T-helper 22 cell (primary cell): Measurements from ENCODE around the gene PC.

Source experiments
- DNase-seq: peaks from one replicate; pipeline ENCODE4 v3.0.0-alpha.2; 2020; ENCODE audit warnings: low read depth

The PC gene

DNA sequence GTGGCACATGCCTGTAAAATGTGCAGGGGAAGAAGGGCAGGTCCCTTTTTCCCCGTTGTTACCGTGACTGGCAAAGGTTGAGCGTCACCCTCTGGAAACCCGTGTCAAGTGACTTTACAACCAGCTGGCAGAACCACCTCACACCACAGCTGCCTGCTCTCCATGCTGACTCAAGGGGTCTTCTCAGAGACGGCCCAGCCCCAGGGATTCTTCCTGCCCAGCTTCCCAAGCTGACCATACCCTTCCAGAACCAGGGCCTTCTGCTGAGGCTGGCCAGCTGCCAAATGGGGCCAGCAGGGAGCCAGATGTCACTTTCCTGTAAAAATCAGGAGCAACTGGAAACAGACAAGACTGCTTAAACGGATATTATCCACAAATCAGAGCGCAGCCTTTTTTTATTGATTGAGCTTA, 6.3 kb downstream of the PC start:
- DNase-seq: no peak

DNA sequence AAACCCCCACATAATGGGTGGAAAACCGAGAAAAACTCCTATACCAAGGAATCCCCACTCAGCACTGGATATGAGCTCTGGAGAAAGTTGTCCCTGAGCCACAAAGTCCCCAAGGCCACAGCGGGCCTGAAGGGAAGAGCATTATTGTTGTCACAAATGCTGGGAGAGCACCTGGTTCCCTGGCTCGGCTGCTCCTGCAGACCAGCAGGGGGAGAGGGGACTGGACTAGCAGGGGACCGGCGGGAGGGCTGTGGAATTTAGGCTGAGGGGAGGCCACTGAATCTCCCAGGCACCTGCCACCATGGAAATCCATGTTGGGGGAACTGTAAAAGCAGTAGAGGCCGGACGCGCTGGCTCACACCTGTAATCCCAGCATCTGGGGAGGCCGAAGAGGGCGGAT, 7.0 kb downstream of the PC start:
- no peak for DNase-seq

DNA sequence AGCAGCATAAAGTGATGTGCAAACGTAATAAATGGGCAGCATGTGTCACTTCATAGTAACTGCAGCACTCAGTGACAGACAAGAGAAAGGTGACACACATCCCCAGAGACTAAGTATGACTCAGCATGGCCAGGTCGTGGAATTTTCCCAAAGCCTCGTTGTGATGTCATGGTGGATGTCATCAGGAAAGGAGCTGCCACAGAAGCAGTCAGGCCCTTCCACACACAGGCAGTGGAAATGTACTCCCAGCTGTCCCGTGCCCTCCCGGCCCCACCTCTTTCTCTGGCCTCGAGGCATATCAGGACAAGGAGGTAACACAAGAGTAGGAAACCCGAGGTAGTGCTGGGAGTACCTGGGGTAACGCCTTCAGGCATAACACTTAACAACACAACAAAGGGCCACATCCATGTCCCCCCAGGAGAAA, 8.1 kb downstream of the PC start:
- no peak for DNase-seq

DNA sequence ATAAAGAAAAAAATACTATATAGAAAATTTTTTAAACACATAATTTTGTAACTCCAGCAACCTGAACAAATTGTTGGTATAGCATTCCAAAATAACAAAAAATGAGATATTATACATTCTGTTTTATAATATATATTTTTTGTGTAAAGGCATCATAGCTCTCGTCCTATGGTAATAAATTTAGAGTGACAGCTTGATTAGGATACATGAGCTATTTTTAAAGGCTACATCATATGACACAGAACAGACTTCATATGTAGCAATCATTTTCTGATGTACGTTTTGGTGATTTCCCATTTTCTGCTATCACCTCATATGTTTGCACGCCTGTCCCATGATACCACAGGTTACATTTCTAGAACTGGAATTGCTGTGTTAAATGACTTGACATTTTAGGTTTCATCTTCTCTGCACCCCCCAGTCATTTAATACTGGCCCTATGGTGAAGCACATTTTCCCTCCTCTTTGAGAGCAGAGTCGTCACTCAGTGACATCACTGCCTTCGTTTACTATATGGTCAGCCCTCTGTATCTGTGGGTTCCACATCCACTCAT, 19.5 kb downstream of the PC start:
- no peak for DNase-seq

DNA sequence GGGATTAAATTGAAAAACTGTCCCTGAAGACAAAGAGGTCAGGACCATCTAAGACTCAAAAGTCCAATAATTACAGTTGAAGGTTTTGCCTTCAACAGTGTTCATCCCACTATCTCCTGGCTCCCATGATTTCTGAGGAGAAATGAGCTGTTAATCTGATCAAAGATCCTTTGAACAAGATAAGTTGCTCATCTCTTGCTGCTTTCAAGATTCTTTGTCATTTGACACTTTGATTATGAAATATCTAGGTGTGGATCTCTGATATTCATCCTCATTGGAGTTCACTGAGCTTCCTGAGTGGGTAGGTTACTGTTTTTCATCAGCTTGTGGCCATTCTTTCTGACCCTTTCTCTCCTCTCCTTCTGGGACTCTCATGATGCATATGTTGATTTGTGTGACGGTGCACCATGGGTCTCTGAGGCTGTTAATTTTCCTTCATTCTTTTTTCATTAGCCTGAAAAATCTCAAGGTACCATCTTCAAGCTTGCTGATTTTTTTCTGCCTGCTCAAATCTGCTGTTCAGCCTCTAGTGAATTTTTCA, 20.9 kb downstream of the PC start:
- no peak for DNase-seq

DNA sequence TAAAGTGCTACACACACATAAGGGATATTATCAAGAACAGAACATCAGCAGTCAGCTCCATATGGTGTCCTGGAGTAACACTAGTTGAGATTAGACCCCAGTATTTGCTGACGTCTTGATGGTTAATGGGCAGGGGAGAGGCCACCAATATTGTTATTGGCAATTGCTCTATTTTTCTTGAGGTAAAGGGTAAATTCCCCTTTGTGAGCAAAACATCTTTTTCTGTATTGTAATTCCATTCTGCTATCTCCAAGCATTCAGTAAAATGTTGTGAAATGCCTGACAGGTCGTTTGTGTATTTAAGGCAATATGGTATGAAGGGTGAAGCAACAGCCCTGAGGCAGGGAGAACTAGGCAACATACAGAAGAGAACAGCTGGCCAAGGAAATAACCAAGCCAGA, 21.9 kb downstream of the PC start:
- no peak for DNase-seq

DNA sequence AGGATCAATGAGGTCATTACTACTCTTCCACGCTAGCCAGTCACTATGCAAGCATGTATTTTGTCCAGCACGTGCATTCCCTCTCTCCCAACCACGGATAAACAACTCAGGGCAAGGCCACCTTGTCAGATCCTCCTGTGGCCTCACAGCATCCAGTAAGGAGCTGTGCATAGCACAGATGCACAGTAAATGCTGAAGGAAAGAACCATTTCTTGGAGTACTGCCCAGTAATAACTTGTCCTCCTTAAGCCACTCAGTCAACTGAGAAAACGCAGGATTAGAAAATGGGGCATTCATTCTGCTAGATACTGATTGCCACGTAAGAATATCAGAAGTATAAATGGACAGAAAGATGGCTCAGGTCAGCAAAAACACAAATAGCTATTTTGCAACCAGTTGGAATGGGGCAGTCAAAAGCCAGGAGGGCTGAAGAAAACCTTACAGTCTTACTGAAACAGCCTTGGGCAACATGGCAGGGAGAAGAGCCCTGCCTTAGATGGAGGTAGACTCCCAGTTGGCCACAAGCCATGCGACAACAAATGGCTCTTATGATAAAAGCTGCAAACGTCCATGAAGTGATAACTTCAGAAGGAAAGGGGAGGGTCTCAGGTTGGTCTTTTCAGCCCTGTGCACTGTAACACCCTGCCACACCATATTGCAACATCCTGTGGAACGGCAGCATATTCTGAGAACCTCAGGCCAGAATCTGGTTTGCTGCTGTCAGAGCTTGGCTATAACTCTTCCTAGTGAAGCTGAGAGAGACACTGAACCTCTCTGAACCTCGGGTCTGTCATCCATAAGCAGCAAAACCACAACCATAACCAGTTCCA, 23.0 kb downstream of the PC start:
- DNase-seq: no peak

DNA sequence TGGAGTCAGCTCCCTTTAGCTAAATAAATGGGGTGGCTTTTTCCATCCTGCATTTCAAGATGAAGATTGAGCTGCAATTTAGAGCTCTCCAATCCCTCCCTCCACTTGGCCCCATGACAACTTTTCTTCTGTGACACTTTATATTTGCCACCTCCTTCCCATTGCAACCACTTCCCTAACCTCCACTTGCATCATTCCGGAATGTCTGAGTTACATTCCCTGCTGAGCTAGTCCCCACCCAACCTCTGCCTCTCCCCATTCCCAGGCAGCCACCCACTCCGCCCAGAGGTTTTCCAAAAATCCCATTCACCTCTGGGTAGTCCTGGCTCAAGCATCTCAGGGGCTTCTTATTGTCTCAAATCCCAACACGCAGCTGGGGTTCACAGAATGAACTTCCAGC, 24.7 kb downstream of the PC start:
- no peak for DNase-seq

DNA sequence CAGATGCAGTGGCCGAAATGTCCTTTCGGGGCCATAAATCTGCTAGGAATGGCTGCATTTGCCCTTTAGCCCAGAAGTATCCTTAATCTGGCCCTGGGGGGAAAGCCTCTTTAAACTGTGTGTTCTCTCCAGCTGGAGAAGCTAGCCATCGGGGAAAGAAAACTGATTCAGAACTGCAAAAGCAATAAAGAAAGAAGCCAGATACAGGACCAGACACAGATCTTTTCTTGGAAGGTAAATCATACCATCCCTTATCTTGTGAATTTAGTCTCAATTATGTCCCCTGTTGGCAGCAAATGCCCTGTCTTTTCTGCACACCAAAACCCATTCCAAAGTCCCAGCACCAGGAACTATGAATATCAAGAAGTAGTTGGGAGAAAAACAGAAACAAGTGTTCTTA, 25.6 kb downstream of the PC start:
- DNase-seq: no peak

DNA sequence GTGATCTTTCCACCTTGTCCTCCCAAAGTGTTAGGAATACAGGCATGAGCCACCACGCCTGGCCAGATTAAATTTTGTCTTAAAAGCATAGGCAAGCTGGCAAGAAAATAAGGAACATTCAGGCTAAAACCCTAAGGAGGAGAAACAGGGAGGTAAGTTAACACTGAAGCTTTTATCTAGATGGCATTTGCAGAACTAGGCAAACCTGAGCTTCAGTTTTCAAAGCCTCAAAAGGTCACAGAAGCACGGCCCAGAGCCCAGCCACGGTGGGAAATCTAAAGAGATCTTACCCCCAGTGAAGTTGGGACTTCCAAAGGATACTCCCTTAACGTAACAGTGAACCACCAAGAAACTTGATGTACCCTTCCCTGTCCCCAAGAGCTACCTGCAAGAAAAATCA, 28.4 kb downstream of the PC start:
- no peak for DNase-seq

DNA sequence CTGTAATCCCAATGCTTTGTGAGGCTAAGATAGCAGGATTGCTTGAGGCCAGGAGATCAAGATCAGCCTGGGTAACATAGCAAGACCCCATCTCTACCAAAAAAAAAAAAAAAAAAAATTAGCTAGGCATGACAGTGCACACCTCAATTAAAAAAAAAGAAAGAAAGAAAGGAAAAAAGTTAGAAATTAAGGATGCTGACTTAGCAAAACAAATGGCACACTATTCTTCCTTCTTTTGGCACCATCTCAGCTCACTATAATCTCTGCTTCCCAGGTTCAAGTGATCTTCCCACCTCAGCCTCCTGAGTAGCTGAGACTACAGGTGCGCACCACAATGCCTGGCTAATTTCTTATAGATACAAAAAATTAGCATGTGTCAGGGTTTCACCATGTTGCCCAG, 33.9 kb downstream of the PC start:
- no peak for DNase-seq

DNA sequence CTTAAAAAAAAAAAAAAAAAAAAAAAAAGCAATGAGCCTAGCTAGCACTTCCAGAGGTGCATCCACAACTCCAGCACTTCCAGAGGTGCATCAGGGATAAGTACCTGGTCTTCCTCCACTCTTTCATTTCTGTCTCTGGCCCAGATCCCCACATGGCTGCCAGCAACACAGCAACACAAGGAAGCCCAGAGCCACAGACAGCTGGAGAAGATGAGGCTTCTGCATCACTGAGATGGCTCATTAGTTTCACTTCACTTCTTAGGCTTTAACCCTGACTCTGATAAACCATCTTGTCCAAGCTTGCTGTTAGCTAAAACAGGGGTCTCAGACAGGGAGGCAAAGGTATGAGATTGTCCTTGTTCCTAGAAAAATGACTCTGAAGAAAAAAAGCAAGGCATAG, 35.6 kb downstream of the PC start:
- no peak for DNase-seq

DNA sequence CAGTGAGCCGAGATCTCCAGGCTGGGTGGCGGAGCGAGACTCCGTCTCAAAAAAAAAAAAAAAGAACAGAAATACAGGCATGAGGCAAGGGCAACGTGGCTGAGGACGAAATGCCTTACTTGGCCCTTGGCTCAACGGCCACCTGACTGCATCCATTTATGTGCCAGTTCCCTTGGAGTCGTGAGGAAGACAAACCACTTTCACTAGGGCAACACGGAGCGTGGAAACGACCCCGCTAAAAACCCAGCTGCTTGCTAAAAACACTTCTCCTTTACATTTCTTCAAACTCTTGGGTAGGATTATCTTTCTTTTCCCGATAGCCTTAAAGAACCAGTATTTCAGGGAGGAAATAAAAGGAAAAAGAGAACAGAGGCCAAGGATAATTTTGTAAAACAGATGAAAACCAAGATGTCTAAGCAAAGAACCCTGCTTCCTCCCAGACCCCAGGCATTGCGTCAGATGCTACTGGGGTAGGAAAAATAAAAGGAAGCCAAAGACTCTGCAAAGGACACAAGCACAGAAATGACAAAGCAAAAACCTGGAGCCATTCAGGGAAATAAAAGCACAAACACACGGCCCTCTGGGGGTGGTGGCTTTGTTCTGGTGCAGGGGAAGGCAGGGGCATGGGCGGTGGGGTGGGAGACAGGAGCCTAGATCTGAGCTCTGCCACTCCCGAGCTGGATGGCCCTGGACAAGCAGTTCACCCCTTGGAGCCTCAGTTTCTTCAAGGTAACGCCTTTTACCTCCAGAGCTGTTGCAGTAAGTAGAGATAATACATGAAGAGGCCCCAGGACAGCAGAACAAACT, 37.0 kb downstream of the PC start:
- no peak for DNase-seq

DNA sequence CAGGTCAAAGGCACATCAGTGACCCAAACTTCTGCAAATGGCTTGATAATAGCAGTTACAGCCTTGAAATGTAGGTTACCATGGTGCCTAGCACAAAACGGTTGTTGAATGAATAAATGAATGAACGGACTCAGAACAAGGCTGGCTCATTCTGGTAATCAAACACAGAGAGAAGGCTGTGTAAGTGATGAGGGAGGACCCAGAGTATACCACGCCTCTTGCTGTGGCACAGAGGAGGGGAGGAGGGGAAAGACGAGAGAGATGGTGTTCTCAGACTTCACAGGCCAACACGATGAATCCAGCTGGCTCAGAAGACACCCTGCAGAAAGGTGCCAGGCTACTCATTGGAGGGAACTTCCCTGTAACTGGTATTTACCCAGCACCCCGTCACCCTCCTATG, 38.3 kb downstream of the PC start:
- DNase-seq: no peak

DNA sequence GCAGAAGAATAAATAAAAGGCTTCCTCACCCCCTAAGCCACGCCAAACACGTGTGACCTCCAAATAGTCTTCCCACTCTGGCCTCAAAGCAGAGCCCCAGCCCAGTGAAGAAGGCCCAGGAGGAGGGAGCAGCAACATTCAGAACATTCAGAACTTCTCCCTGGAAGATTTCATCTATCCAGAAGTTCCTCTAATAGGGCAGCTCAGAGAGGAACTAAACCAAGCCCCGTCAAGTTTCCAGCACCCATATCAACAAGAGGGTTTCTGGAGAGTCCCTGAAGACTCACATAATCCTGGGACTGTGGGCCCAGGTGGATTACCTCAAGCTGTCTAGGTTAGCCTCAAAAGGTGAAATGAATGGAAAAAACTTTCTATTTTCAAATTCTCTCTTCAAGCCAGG, 39.4 kb downstream of the PC start:
- no peak for DNase-seq

DNA sequence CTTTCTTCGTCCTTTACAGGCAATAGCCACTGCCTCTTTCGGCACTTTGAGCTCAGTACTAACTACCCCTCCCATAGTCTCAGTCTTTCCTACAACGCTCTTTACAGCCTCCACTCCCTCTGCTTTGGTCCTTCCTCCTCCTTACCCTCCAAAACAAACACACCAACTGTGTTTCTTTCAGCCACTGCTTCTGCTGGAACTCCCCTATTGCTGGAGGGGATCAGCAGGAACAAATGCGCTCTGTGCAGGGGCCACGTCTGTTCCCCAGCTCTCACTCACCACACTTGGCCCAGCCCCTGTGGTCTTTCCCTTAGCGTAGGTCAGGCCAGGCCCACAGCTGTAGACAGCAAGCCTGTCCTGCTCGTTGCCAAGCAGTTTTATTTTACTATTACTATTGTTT, 42.3 kb downstream of the PC start:
- DNase-seq: no peak

DNA sequence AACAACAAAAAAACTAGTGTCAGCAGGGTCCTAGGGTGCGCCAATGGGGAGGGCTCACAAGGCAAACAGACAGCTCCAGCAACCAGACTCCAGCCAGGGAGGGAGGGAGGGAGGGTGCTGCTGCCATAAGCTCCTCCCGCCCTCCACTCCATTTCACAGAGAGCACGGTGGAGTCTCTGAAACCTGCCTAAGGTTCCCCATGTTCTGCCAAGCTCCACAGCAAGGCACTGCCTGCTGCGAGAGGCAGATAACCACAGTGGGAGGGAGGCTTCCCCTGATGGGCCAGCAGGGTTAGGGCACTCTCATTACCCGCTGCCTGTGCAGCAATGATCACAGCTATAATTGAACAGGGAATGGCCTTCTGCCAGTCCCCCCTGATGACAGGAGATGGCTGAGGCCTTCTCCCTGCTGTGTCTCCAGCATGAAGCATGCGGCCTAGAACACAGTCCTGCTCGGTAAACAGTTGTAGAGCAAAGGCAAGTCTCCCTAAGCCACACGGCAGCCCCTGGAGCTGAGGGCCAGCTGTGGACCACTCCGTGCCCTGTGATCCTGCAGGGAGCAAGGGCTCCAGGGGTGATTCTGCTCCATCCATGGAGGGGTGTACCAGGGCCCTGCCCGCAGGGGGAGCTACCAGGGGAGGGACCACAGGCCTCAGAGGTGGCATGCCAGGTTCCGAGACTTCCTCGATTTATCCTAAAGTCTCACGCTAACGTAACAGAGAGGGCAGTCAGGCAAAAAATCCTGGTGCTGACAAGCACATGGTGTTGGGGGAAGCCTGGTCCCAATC, 42.9 kb downstream of the PC start:
- DNase-seq: no peak

DNA sequence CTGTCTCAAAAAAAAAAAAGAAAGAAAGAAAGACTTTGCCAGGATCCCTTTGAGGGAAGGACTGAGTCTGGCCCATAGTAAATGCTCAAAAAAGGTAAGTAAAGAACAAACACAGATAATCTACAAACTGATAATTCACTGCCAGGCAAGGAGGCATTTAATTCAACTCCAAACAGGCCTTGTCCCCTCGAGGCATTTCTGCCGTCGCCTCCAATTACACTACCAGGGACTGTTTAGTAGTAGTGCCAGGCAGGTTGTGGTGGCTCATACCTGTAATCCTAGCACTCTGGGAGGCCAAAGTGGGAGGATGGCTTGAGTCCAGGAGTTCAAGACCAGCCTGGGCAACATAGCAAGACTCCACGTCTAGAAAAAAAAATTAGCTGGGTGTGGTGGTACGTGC, 43.7 kb downstream of the PC start:
- no peak for DNase-seq

DNA sequence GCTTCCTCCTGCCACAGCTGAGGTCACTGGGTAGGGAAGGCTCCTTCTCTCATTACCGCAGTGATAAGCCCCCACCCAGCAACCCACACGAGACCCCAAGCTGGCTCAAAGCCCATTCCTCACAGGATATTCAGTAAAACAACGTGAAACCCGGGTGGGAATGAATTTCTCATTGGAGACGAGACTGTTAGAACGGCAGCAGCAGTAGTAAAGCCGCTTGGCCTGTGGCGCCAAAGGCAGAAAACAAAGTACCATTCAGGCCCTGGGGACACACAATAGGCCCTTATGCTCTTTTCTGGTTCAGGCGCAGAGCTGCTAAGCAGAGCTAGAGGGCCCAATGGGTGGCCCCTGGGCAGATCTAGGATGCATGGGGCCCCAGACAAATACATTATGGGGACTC, 45.3 kb downstream of the PC start:
- DNase-seq: no peak

DNA sequence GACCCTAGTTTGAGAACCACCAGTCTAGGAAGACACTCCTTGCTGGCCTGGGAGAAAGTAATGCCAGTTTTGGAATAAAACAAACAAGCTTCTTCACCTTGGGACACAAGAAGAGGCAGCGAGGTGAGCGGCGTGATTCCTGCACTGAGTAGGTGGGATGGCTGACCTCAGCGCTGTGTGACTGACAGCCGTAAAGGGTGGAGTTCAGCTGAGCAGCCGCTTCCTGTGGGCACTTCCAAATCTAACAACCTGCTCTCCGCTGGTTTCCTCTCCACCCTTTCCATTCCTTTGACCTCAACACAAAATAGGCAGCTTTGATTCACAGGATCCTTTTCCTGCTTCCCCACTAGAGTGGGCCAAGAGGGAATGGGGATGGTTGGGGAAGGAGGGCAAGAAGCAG, 45.8 kb downstream of the PC start:
- DNase-seq: no peak

DNA sequence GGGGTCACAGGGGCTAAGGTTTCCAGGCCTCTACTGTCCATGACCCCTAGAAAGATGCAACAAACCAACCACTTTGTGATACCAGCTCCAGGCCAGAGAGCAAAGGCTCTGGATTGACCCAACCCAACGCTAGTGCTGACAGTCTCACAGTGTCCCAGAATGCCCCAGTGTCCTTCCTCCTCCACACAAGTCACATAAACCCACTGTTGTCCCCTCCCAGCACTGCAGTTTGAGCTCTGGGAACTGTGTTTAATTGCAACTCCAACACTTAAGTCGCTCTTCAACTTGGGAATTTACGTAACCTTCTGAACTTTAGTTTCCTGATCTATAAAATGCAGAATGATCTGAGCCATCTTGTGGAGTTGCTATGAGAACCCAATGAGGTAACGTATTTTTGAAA, 47.5 kb downstream of the PC start:
- no peak for DNase-seq

DNA sequence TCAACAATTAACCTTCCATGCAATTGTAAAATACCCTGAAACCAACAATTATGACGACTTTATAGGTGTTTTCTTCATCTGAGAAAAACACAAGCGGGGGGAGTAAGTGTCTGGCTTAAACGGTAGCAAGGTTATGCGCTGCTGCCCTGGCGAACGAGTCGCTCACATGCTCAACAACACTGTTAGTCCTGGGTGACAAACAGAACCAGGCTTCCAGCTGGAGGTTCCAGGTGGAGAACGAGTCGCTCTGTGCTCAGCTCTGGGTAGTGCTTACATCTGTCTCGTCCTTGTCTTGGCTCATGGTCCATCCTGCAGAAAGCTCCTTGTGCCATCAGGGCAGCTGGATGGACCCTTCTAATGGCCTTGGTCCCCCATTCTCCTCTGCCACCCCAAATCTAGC, 48.2 kb downstream of the PC start:
- no peak for DNase-seq
